ENCODE data around the gene KRT23. TPM values are rescaled to one million over a fixed set of nuclear protein-coding genes. Genes with fewer than 3 reads are reported as not detected.

The KRT23 gene
- total and polyA plus RNA-seq, 7 donors, result 0.03 to 1.5 (median 0.25) TPM; not detected in 4

- no peak overlapping the region for H3K27ac ChIP-seq
- intact Hi-C loops (cut with DNase I), result no loop called here
- H3K4me1 ChIP-seq, result no peaks in the 10 kb centered on the region
- TF ChIP-seq CTCF (IDR thresholded peaks at IDR 0.05), result no peak
- DNase-seq (no peak), ATAC-seq (no peak)
- no peaks in the 10 kb centered on the region for H3K27me3 ChIP-seq (ENCODE audit: insufficient read depth in 3 of 3, low read length in 2 of 3)
- no peaks in the 10 kb centered on the region for H3K36me3 ChIP-seq (ENCODE audit: insufficient read depth in 1 of 2, low read depth in 1 of 2)
- H3K4me3 ChIP-seq, result no peak overlapping the region
- no peaks in the 10 kb centered on the region for H3K9me3 ChIP-seq
These were observed 64.2 kb downstream of the KRT23 start for GRCh38 chr17:40873255-40873654.

Other genes with a start within 250 kb of the KRT23 start
Only the 30 nearest of the 33 such genes appear.
- gene KRT25, start 182.3 kb downstream of the KRT23 start, total RNA-seq, result not detected
- gene KRT25, start 182.3 kb downstream of the KRT23 start, polyA plus RNA-seq, result under 1 TPM in 1 of 3 donors, not detected in 2; 0.03 TPM
- gene KRT26, start 165.4 kb downstream of the KRT23 start, total RNA-seq, result not detected
- gene KRT26, start 165.4 kb downstream of the KRT23 start, polyA plus RNA-seq, result not detected
- not detected for gene KRT27, start 155.1 kb downstream of the KRT23 start, total RNA-seq
- gene KRT27, start 155.1 kb downstream of the KRT23 start, polyA plus RNA-seq, result under 1 TPM in 1 of 3 donors, not detected in 2; 0.01 TPM
- gene KRT28, start 137.7 kb downstream of the KRT23 start, total RNA-seq, result not detected
- gene KRT28, start 137.7 kb downstream of the KRT23 start, polyA plus RNA-seq, result not detected
- gene KRT10, start 115.0 kb downstream of the KRT23 start, total RNA-seq, result 10 to 100 TPM; 24.2 to 32.9 (median 30.5) TPM
- gene KRT10, start 115.0 kb downstream of the KRT23 start, polyA plus RNA-seq, result 10 to 100 TPM; 23.3 to 38.8 (median 35.3) TPM
- not detected for gene KRT12, start 70.4 kb downstream of the KRT23 start, total RNA-seq
- not detected for gene KRT12, start 70.4 kb downstream of the KRT23 start, polyA plus RNA-seq
- under 1 TPM in 1 of 4 donors, not detected in 3; 0.21 TPM for gene KRT20, start 52.4 kb downstream of the KRT23 start, total RNA-seq
- gene KRT20, start 52.4 kb downstream of the KRT23 start, polyA plus RNA-seq, result under 1 TPM in 2 of 3 donors, not detected in 1; 0.08 to 0.35 TPM
- gene KRT39, start 29.3 kb upstream of the KRT23 start, total RNA-seq, result not detected
- not detected for gene KRT39, start 29.3 kb upstream of the KRT23 start, polyA plus RNA-seq
- not detected for gene KRT40, start 46.7 kb upstream of the KRT23 start, total RNA-seq
- gene KRT40, start 46.7 kb upstream of the KRT23 start, polyA plus RNA-seq, result not detected
- not detected for gene KRTAP3-3, start 56.5 kb upstream of the KRT23 start, total RNA-seq
- gene KRTAP3-3, start 56.5 kb upstream of the KRT23 start, polyA plus RNA-seq, result not detected
- not detected for gene KRTAP3-2, start 62.3 kb upstream of the KRT23 start, total RNA-seq
- gene KRTAP3-2, start 62.3 kb upstream of the KRT23 start, polyA plus RNA-seq, result not detected
- not detected for gene KRTAP3-1, start 71.5 kb upstream of the KRT23 start, total RNA-seq
- gene KRTAP3-1, start 71.5 kb upstream of the KRT23 start, polyA plus RNA-seq, result not detected
- gene KRTAP1-5, start 89.6 kb upstream of the KRT23 start, total RNA-seq, result not detected
- not detected for gene KRTAP1-5, start 89.6 kb upstream of the KRT23 start, polyA plus RNA-seq
- not detected for gene KRTAP1-4, start 92.5 kb upstream of the KRT23 start, total RNA-seq
- gene KRTAP1-4, start 92.5 kb upstream of the KRT23 start, polyA plus RNA-seq, result not detected
- gene KRTAP1-3, start 97.2 kb upstream of the KRT23 start, total RNA-seq, result not detected
- gene KRTAP1-3, start 97.2 kb upstream of the KRT23 start, polyA plus RNA-seq, result not detected
- gene KRTAP1-1, start 103.8 kb upstream of the KRT23 start, total RNA-seq, result not detected
- not detected for gene KRTAP1-1, start 103.8 kb upstream of the KRT23 start, polyA plus RNA-seq
- gene KRTAP2-1, start 109.7 kb upstream of the KRT23 start, total RNA-seq, result not detected
- gene KRTAP2-1, start 109.7 kb upstream of the KRT23 start, polyA plus RNA-seq, result not detected
- not detected for gene KRTAP2-2, start 117.6 kb upstream of the KRT23 start, total RNA-seq
- gene KRTAP2-2, start 117.6 kb upstream of the KRT23 start, polyA plus RNA-seq, result not detected
- not detected for gene KRTAP2-3, start 122.5 kb upstream of the KRT23 start, total RNA-seq
- not detected for gene KRTAP2-3, start 122.5 kb upstream of the KRT23 start, polyA plus RNA-seq
- gene KRTAP2-4, start 128.2 kb upstream of the KRT23 start, total RNA-seq, result not detected
- not detected for gene KRTAP2-4, start 128.2 kb upstream of the KRT23 start, polyA plus RNA-seq
- gene KRTAP4-7, start 146.5 kb upstream of the KRT23 start, total RNA-seq, result not detected
- gene KRTAP4-7, start 146.5 kb upstream of the KRT23 start, polyA plus RNA-seq, result not detected
- not detected for gene KRTAP4-8, start 160.5 kb upstream of the KRT23 start, total RNA-seq
- not detected for gene KRTAP4-8, start 160.5 kb upstream of the KRT23 start, polyA plus RNA-seq
- not detected for gene KRTAP4-16, start 164.6 kb upstream of the KRT23 start, total RNA-seq
- gene KRTAP4-16, start 164.6 kb upstream of the KRT23 start, polyA plus RNA-seq, result not detected
- gene KRTAP4-9, start 167.7 kb upstream of the KRT23 start, total RNA-seq, result not detected
- not detected for gene KRTAP4-9, start 167.7 kb upstream of the KRT23 start, polyA plus RNA-seq
- gene KRTAP4-11, start 180.7 kb upstream of the KRT23 start, total RNA-seq, result not detected
- gene KRTAP4-11, start 180.7 kb upstream of the KRT23 start, polyA plus RNA-seq, result not detected
- gene KRTAP4-12, start 186.5 kb upstream of the KRT23 start, total RNA-seq, result not detected
- gene KRTAP4-12, start 186.5 kb upstream of the KRT23 start, polyA plus RNA-seq, result not detected
- not detected for gene KRTAP4-6, start 202.9 kb upstream of the KRT23 start, total RNA-seq
- gene KRTAP4-6, start 202.9 kb upstream of the KRT23 start, polyA plus RNA-seq, result not detected
- not detected for gene KRTAP4-5, start 212.2 kb upstream of the KRT23 start, total RNA-seq
- gene KRTAP4-5, start 212.2 kb upstream of the KRT23 start, polyA plus RNA-seq, result not detected
- gene KRTAP4-4, start 223.1 kb upstream of the KRT23 start, total RNA-seq, result not detected
- not detected for gene KRTAP4-4, start 223.1 kb upstream of the KRT23 start, polyA plus RNA-seq
- gene KRTAP4-3, start 230.6 kb upstream of the KRT23 start, total RNA-seq, result not detected
- not detected for gene KRTAP4-3, start 230.6 kb upstream of the KRT23 start, polyA plus RNA-seq